Measurements from ENCODE around the gene TTC21A.

Gene TTC21A

GRCh38 chr3:39143051-39143885 lies 35.8 kb downstream of the TTC21A start:
- no peak for TF ChIP-seq POLR2A (IDR thresholded peaks at IDR 0.05; ENCODE audit: low read depth, low read length)
- no peak for FAIRE-seq
- DNase-seq (ENCODE audit: insufficient read length, low spot score) = no peak

- DNase-seq (ENCODE audit: insufficient read length, low spot score) (no peak), FAIRE-seq (no peak)
- TF ChIP-seq POLR2A (IDR thresholded peaks at IDR 0.05; ENCODE audit: low read depth, low read length) = no peak
Observed at GRCh38 chr3:39144095-39144747, 36.7 kb downstream of the TTC21A start.

- no peak for FAIRE-seq
- no peak for DNase-seq (ENCODE audit: insufficient read length, low spot score)
- TF ChIP-seq POLR2A (IDR thresholded peaks at IDR 0.05; ENCODE audit: low read depth, low read length) = no peak
Observed at GRCh38 chr3:39144748-39145380, 37.4 kb downstream of the TTC21A start.

GRCh38 chr3:39146083-39146501 lies 38.6 kb downstream of the TTC21A start:
- TF ChIP-seq POLR2A (IDR thresholded peaks at IDR 0.05; ENCODE audit: low read depth, low read length) = no peak
- DNase-seq (ENCODE audit: insufficient read length, low spot score) = no peak
- FAIRE-seq = no peak

GRCh38 chr3:39146611-39147591 lies 39.4 kb downstream of the TTC21A start:
- DNase-seq (ENCODE audit: insufficient read length, low spot score) (peak; percentile 84), FAIRE-seq (peak; percentile 55)
- 0 out of 2 replicates have a peak, but pooled peaks have one; percentile 17 for TF ChIP-seq POLR2A (IDR thresholded peaks at IDR 0.05; ENCODE audit: low read depth, low read length)

GRCh38 chr3:39147711-39148434 lies 40.4 kb downstream of the TTC21A start:
- DNase-seq (ENCODE audit: insufficient read length, low spot score) = no peak
- no peak for FAIRE-seq
- TF ChIP-seq POLR2A (IDR thresholded peaks at IDR 0.05; ENCODE audit: low read depth, low read length) = no peak

GRCh38 chr3:39148435-39149058 lies 41.1 kb downstream of the TTC21A start:
- no peak for DNase-seq (ENCODE audit: insufficient read length, low spot score)
- FAIRE-seq = no peak
- no peak for TF ChIP-seq POLR2A (IDR thresholded peaks at IDR 0.05; ENCODE audit: low read depth, low read length)

GRCh38 chr3:39149059-39149455 lies 41.6 kb downstream of the TTC21A start:
- no peak for FAIRE-seq
- TF ChIP-seq POLR2A (IDR thresholded peaks at IDR 0.05; ENCODE audit: low read depth, low read length) = no peak
- no peak for DNase-seq (ENCODE audit: insufficient read length, low spot score)

- DNase-seq (ENCODE audit: insufficient read length, low spot score) (no peak), FAIRE-seq (no peak)
- 0 out of 2 replicates have a peak, but pooled peaks have one; percentile 9 for TF ChIP-seq POLR2A (IDR thresholded peaks at IDR 0.05; ENCODE audit: low read depth, low read length)
Observed at GRCh38 chr3:39149498-39150147, 42.1 kb downstream of the TTC21A start.

- TF ChIP-seq POLR2A (IDR thresholded peaks at IDR 0.05; ENCODE audit: low read depth, low read length) = no peak
- DNase-seq (ENCODE audit: insufficient read length, low spot score) (no peak), FAIRE-seq (no peak)
Observed at GRCh38 chr3:39150148-39150802, 42.8 kb downstream of the TTC21A start.
